H9 (cell line): Measurements from ENCODE around the gene XRN1. TPM values are rescaled to one million over a fixed set of nuclear protein-coding genes. Genes with fewer than 3 reads are reported as not detected.
"Not testable (repeated sequence)": the region's sequence is repeated elsewhere in the genome, so short reads cannot be mapped to it uniquely, and the experiment has no call there.

Experiments used
- DNase-seq: peaks from one replicate; pipeline ENCODE4 v3.0.0-alpha.2; 2017
- H2AFZ ChIP-seq: one replicate; pipeline ENCODE4 v1.6.1; 2013; ENCODE audit warnings: mild to moderate bottlenecking, low read length, control low read depth, moderate library complexity
- H2AK5ac ChIP-seq: 2 replicates; pipeline ENCODE4 v1.6.1; 2013; ENCODE audit warnings: low read length, control low read depth, mixed read lengths; ENCODE audit not compliant: insufficient read length
- H2BK120ac ChIP-seq: one replicate; pipeline ENCODE4 v1.6.1; 2013; ENCODE audit warnings: low read depth, mild to moderate bottlenecking, low read length, control low read depth, inconsistent platforms; ENCODE audit not compliant: poor library complexity, severe bottlenecking
- H2BK12ac ChIP-seq: 2 replicates; pipeline ENCODE4 v1.6.1; 2013; ENCODE audit warnings: low read length, control low read depth, mixed read lengths, low read depth; ENCODE audit not compliant: insufficient read length
- H2BK15ac ChIP-seq: 2 replicates; pipeline ENCODE4 v1.6.1; 2013; ENCODE audit warnings: low read depth, low read length, control low read depth
- H2BK20ac ChIP-seq: one replicate; pipeline ENCODE4 v1.6.1; 2013; ENCODE audit warnings: low read depth, mild to moderate bottlenecking, low read length, control low read depth, inconsistent platforms; ENCODE audit not compliant: poor library complexity, severe bottlenecking
- H2BK5ac ChIP-seq: 2 replicates; pipeline ENCODE4 v1.6.1; 2013; ENCODE audit warnings: low read length, control low read depth, mixed read lengths; ENCODE audit not compliant: insufficient read length
- H3K14ac ChIP-seq: 2 replicates; pipeline ENCODE4 v1.6.1; 2013; ENCODE audit warnings: low read length, control low read depth; ENCODE audit not compliant: insufficient read depth
- H3K18ac ChIP-seq: 2 replicates; pipeline ENCODE4 v1.6.1; 2013; ENCODE audit warnings: low read depth, mild to moderate bottlenecking, mixed read lengths, low read length, control low read depth; ENCODE audit not compliant: insufficient read length
- H3K23ac ChIP-seq: 2 replicates; pipeline ENCODE4 v1.6.1; 2013; ENCODE audit warnings: low read length, control low read depth, mixed read lengths, low read depth; ENCODE audit not compliant: insufficient read length
- H3K23me2 ChIP-seq: 2 replicates; pipeline ENCODE4 v1.6.1; 2013; ENCODE audit warnings: low read depth, mild to moderate bottlenecking, mixed read lengths, low read length, control low read depth; ENCODE audit not compliant: insufficient read length, poor library complexity, severe bottlenecking
- H3K27ac ChIP-seq: 2 replicates; pipeline ENCODE4 v1.5.1; 2013; ENCODE audit warnings: low read length, control low read depth, mixed read lengths, low read depth; ENCODE audit not compliant: insufficient read length
- H3K27me3 ChIP-seq: 2 replicates; pipeline ENCODE4 v1.6.1; 2013; ENCODE audit warnings: low read length, control low read depth, inconsistent platforms; ENCODE audit not compliant: insufficient read depth
- H3K4ac ChIP-seq: 2 replicates; pipeline ENCODE4 v1.6.1; 2013; ENCODE audit warnings: low read depth, mild to moderate bottlenecking, control low read depth, inconsistent platforms, low read length, moderate library complexity
- H3K4me1 ChIP-seq: 2 replicates; pipeline ENCODE4 v1.6.1; 2013; ENCODE audit warnings: low read length, control low read depth, inconsistent platforms; ENCODE audit not compliant: insufficient read depth
- H3K4me2 ChIP-seq: 2 replicates; pipeline ENCODE4 v1.6.1; 2013; ENCODE audit warnings: low read length, control low read depth, mixed read lengths; ENCODE audit not compliant: insufficient read length, insufficient read depth
- H3K56ac ChIP-seq: 2 replicates; pipeline ENCODE4 v1.6.1; 2013; ENCODE audit warnings: low read depth, mild to moderate bottlenecking, mixed read lengths, low read length, control low read depth; ENCODE audit not compliant: insufficient read length
- H3K79me1 ChIP-seq: 2 replicates; pipeline ENCODE4 v1.6.1; 2013; ENCODE audit warnings: low read depth, mild to moderate bottlenecking, moderate library complexity, low read length, control low read depth, inconsistent platforms; ENCODE audit not compliant: insufficient read depth, poor library complexity, severe bottlenecking
- H3K79me2 ChIP-seq: 2 replicates; pipeline ENCODE4 v1.6.1; 2013; ENCODE audit warnings: low read length, control low read depth, inconsistent platforms; ENCODE audit not compliant: insufficient read depth
- H3K9ac ChIP-seq: 2 replicates; pipeline ENCODE4 v1.6.1; 2013; ENCODE audit warnings: low read length, control low read depth, mixed read lengths; ENCODE audit not compliant: insufficient read length; ENCODE audit errors: extremely low read depth
- H3K9me3 ChIP-seq: one replicate; pipeline ENCODE4 v1.6.1; 2013; ENCODE audit warnings: low read depth, low read length, inconsistent platforms; ENCODE audit not compliant: control insufficient read depth
- H3T11ph ChIP-seq: one replicate; pipeline ENCODE4 v1.6.1; 2013; ENCODE audit warnings: mild to moderate bottlenecking, low read length, control low read depth, inconsistent platforms
- H4K20me1 ChIP-seq: one replicate; pipeline ENCODE4 v1.6.1; 2013; ENCODE audit not compliant: control insufficient read depth, insufficient read length, insufficient read depth
- H4K5ac ChIP-seq: 2 replicates; pipeline ENCODE4 v1.6.1; 2013; ENCODE audit warnings: low read depth, mild to moderate bottlenecking, mixed read lengths, low read length, control low read depth; ENCODE audit not compliant: insufficient read length
- H4K8ac ChIP-seq: replicated peaks from 2 replicates; pipeline ENCODE4 v1.6.1; 2013; ENCODE audit warnings: low read length, control low read depth, mixed read lengths, low read depth; ENCODE audit not compliant: insufficient read length
- H4K91ac ChIP-seq: 2 replicates; pipeline ENCODE4 v1.6.1; 2013; ENCODE audit warnings: low read depth, mild to moderate bottlenecking, moderate library complexity, mixed read lengths, low read length, control low read depth; ENCODE audit not compliant: insufficient read length
- H3K27ac Mint-ChIP-seq, 3 experiments: 2 replicates in 2 of 3; 3 replicates in 1 of 3; pipeline ENCODE4 v1.8.0; 2020 to 2021; ENCODE audit warnings: mixed read lengths in 3 of 3, mild to moderate bottlenecking in 1 of 3, moderate library complexity in 1 of 3
- H3K27me3 Mint-ChIP-seq: 2 replicates; pipeline ENCODE4 v1.8.0; 2021; ENCODE audit warnings: low read depth, mild to moderate bottlenecking, moderate library complexity, mixed read lengths
- H3K36me3 Mint-ChIP-seq, 3 experiments: 2 replicates in 2 of 3; 3 replicates in 1 of 3; pipeline ENCODE4 v1.8.0; 2020 to 2021; ENCODE audit warnings: low read depth in 3 of 3, mixed read lengths in 3 of 3; ENCODE audit not compliant: insufficient read depth in 1 of 3
- H3K4me1 Mint-ChIP-seq, 2 experiments: 2 replicates each; pipeline ENCODE4 v1.8.0; 2020; ENCODE audit warnings: mixed read lengths in 2 of 2
- H3K4me3 Mint-ChIP-seq, 2 experiments: 2 replicates in 1 of 2; 3 replicates in 1 of 2; pipeline ENCODE4 v1.8.0; 2020 to 2021; ENCODE audit warnings: mild to moderate bottlenecking in 2 of 2, mixed read lengths in 2 of 2, moderate library complexity in 1 of 2
- H3K9me3 Mint-ChIP-seq, 2 experiments: 2 replicates in 1 of 2; 3 replicates in 1 of 2; pipeline ENCODE4 v1.8.0; 2020; ENCODE audit warnings: mild to moderate bottlenecking in 2 of 2, mixed read lengths in 2 of 2, moderate library complexity in 1 of 2
- WGBS: extraction: QIAGEN DNeasy Blood & Tissue Kit; methylation state at CpG from one replicate; pipeline ENCODE4 v1.1.7; 2013; ENCODE audit warnings: missing lambda C conversion rate, low lambda C conversion rate, mixed read lengths; ENCODE audit not compliant: insufficient read length; ENCODE audit errors: extremely low coverage; 5-methylcytosine and 5-hydroxymethylcytosine counted together
- total RNA-seq: library from RNA; stranded (reverse); gene quantifications from 2 replicates; pipeline ENCODE4 v1.2.1, GENCODE V29; 2021
- TF ChIP-seq, protein P1 (sequence below): fragments of 200-600 bp; sonication (generic); conservative IDR thresholded peaks from 3 replicates; pipeline ENCODE4 v1.8.0; 2021; ENCODE audit warnings: antibody characterized with exemption, mild to moderate bottlenecking

The XRN1 gene
- total RNA-seq, 1 experiment from 2014 or later = 15.0 TPM

GRCh38 chr3:142417302-142417701 is 30.5 kb downstream of the XRN1 start:
- Mint-ChIP-seq H3K27ac (no peak overlapping the region), H3K27me3 (no peaks in the 10 kb centered on the region), H3K4me3 (no peak overlapping the region), H3K9me3 (no peaks in the 10 kb centered on the region), H3K4me1 (no peaks in the 10 kb centered on the region), H3K36me3 (peaks cover 2 to 29% (median 27%) of the 10 kb centered on the region in 3 experiments; a peak in 6 of 7 replicates)
- Histone ChIP-seq H3K79me2 (no peaks in the 10 kb centered on the region), H4K20me1 (no peaks in the 10 kb centered on the region), H3K4me1 (no peaks in the 10 kb centered on the region), H3K27me3 (no peaks in the 10 kb centered on the region), H3K9ac (no peak overlapping the region), H3T11ph (no peak overlapping the region), H4K8ac (no peak overlapping the region), H4K5ac (no peak overlapping the region), H3K18ac (no peak overlapping the region), H3K9me3 (no peaks in the 10 kb centered on the region), H4K91ac (no peak overlapping the region), H2BK20ac (no peak overlapping the region), H3K4ac (no peak overlapping the region), H3K23me2 (no peaks in the 10 kb centered on the region), H2AFZ (no peak overlapping the region), H2BK15ac (no peak overlapping the region), H2AK5ac (no peak overlapping the region), H3K27ac (no peak overlapping the region), H2BK12ac (no peak overlapping the region), H3K56ac (no peak overlapping the region), H3K23ac (no peak overlapping the region), H2BK120ac (no peak overlapping the region), H2BK5ac (no peak overlapping the region), H3K14ac (no peak overlapping the region), H3K79me1 (no peaks in the 10 kb centered on the region), H3K4me2 (no peak overlapping the region)
- no peak for DNase-seq
- no CpG with 5 or more reads among the region's 1 CpG for WGBS
- TF ChIP-seq, protein P1, sequence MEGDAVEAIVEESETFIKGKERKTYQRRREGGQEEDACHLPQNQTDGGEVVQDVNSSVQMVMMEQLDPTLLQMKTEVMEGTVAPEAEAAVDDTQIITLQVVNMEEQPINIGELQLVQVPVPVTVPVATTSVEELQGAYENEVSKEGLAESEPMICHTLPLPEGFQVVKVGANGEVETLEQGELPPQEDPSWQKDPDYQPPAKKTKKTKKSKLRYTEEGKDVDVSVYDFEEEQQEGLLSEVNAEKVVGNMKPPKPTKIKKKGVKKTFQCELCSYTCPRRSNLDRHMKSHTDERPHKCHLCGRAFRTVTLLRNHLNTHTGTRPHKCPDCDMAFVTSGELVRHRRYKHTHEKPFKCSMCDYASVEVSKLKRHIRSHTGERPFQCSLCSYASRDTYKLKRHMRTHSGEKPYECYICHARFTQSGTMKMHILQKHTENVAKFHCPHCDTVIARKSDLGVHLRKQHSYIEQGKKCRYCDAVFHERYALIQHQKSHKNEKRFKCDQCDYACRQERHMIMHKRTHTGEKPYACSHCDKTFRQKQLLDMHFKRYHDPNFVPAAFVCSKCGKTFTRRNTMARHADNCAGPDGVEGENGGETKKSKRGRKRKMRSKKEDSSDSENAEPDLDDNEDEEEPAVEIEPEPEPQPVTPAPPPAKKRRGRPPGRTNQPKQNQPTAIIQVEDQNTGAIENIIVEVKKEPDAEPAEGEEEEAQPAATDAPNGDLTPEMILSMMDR = no peak

- H3K23me2 ChIP-seq, H3K27me3 Mint-ChIP-seq, H3K14ac ChIP-seq, H3K79me2 ChIP-seq, H3K4ac ChIP-seq, H3K4me3 Mint-ChIP-seq, H3K18ac ChIP-seq, H2BK15ac ChIP-seq, DNase-seq, H2BK120ac ChIP-seq, H3K27ac ChIP-seq, H4K8ac ChIP-seq, H3K9ac ChIP-seq, H2BK20ac ChIP-seq, H4K91ac ChIP-seq, H3K27me3 ChIP-seq, H4K20me1 ChIP-seq, H2AK5ac ChIP-seq, H4K5ac ChIP-seq, H3K4me1 ChIP-seq, H2BK5ac ChIP-seq, H3K56ac ChIP-seq, H3K23ac ChIP-seq, H3K79me1 ChIP-seq, H3K9me3 ChIP-seq, H2BK12ac ChIP-seq, H3K27ac Mint-ChIP-seq, H3K4me1 Mint-ChIP-seq, H3K4me2 ChIP-seq, H2AFZ ChIP-seq, H3K9me3 Mint-ChIP-seq, H3T11ph ChIP-seq: not testable (repeated sequence)
- no CpG with 5 or more reads among the region's 7 CpGs for WGBS
- peaks cover 4 to 35% (median 6%) of the 10 kb centered on the region in 3 experiments; a peak in 6 of 7 replicates for H3K36me3 Mint-ChIP-seq
Observed at GRCh38 chr3:142400537-142400936, 47.3 kb downstream of the XRN1 start.
